ENCODE results near the gene UNC5C.

DNA sequence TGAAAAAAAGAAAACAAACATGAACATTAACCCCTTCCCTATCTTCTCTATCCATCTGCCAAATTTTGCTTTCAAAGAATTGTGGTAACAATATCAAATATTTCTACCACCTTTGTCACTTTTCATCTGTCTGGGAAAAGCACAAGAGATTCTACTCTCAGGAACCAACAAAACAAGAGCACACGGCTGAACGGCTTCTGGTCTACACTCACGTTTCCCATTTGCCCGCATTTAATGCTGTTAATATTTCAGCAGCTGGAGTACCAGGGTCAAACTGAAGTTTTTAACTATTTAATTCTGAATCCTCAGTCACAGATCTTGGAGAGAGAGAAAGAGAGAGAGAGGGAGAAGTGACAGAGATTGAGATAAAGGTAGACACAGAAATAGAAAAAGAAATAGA lies 91.4 kb downstream of the UNC5C start:
- TF ChIP-seq CTCF (IDR thresholded peaks at IDR 0.05; ENCODE audit: control extremely low read depth in 1 of 3, insufficient read depth in 1 of 3, low read depth in 1 of 3, low read length in 3 of 3) = no peak
- TF ChIP-seq CREB1 (IDR thresholded peaks at IDR 0.05) = no peak
- TF ChIP-seq YY1 (IDR thresholded peaks at IDR 0.05; ENCODE audit: low read depth, low read length) = no peak
- TF ChIP-seq POLR2A (IDR thresholded peaks at IDR 0.05; ENCODE audit: control extremely low read depth in 1 of 2, low read depth in 2 of 2, low read length in 2 of 2) = no peak
- TF ChIP-seq POU5F1 (IDR thresholded peaks at IDR 0.05; ENCODE audit: low read depth, low read length) = no peak
- TF ChIP-seq CHD2 (IDR thresholded peaks at IDR 0.05; ENCODE audit: low read length) = no peak
- no peak for TF ChIP-seq RXRA (IDR thresholded peaks at IDR 0.05; ENCODE audit: insufficient read depth, low read depth, low read length)
- TF ChIP-seq CEBPB (IDR thresholded peaks at IDR 0.05; ENCODE audit: low read depth, low read length) = no peak
- no peak for TF ChIP-seq JUN (IDR thresholded peaks at IDR 0.05; ENCODE audit: low read depth, low read length)
- TF ChIP-seq SUZ12 (IDR thresholded peaks at IDR 0.05; ENCODE audit: low read length) = no peak
- TF ChIP-seq SP2 (IDR thresholded peaks at IDR 0.05; ENCODE audit: low read length) = no peak
- TF ChIP-seq TBP (IDR thresholded peaks at IDR 0.05; ENCODE audit: low read depth, low read length) = no peak
- no peak for TF ChIP-seq PHF8 (conservative IDR thresholded peaks at IDR 0.05; ENCODE audit: low read depth, low read length)
- no peak for TF ChIP-seq TAF1 (IDR thresholded peaks at IDR 0.05; ENCODE audit: low read depth, low read length)
